Neural crest cell (in vitro differentiated cells): ENCODE data around the gene RNH1. TPM values are rescaled to one million over a fixed set of nuclear protein-coding genes. Genes with fewer than 3 reads are reported as not detected.

Experiments
- DNase-seq: peaks from one replicate; pipeline ENCODE4 v3.0.0; 2021; ENCODE audit warnings: low read depth, mixed read lengths, low spot score
- H3K27ac Mint-ChIP-seq: one replicate; pipeline ENCODE4 v1.8.0; 2021; ENCODE audit warnings: mild to moderate bottlenecking, mixed read lengths; ENCODE audit not compliant: unreplicated experiment
- H3K27me3 Mint-ChIP-seq: 2 replicates; pipeline ENCODE4 v1.8.0; 2021; ENCODE audit warnings: low read depth, mild to moderate bottlenecking, mixed read lengths
- H3K36me3 Mint-ChIP-seq: 2 replicates; pipeline ENCODE4 v1.8.0; 2021; ENCODE audit warnings: low read depth, mild to moderate bottlenecking, mixed read lengths
- H3K4me1 Mint-ChIP-seq: 2 replicates; pipeline ENCODE4 v1.8.0; 2021; ENCODE audit warnings: mixed read lengths
- H3K4me3 Mint-ChIP-seq: one replicate; pipeline ENCODE4 v1.8.0; 2021; ENCODE audit warnings: mild to moderate bottlenecking, mixed read lengths
- H3K9me3 Mint-ChIP-seq: 2 replicates; pipeline ENCODE4 v1.8.0; 2021; ENCODE audit warnings: mixed read lengths
- CTCF ChIP-seq: fragments of 200-600 bp; sonication (generic); conservative IDR thresholded peaks from 2 replicates; pipeline ENCODE4 v1.5.0; 2021; ENCODE audit warnings: antibody characterized with exemption, mild to moderate bottlenecking
- total RNA-seq: library from RNA; stranded (reverse); gene quantifications from 2 replicates; pipeline ENCODE4 v1.2.1, GENCODE V29; 2021

Gene RNH1
- total RNA-seq, 1 donor from 2014 or later: 71.1 TPM

DNA sequence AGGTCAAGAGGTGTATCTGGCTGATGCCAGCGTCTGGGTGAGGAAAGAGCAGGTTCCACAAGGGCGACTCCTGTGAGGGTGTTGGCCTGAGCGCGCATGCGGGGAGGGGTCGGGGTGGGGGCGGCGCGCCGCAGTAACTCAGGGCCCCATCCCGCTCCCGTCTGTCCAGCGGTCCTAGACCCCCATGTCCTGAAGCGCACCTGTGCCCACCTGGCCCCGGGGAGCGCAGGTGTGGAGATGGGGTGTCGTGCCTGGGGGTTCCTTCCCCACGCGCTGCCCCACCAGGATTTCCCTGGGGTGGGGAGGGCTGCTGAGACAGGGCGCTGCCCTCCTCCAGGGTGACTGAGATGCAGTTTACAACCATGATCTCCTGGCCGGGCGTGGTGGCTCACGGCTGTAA, 20.9 kb downstream of the RNH1 start:
- H3K4me3 Mint-ChIP-seq: no peak overlapping the region
- H3K4me1 Mint-ChIP-seq: no peaks in the 10 kb centered on the region
- no peak for TF ChIP-seq CTCF
- DNase-seq: no peak
- H3K27me3 Mint-ChIP-seq: no peaks in the 10 kb centered on the region
- no peak overlapping the region for H3K27ac Mint-ChIP-seq
- peaks cover 3% of the 10 kb centered on the region for H3K9me3 Mint-ChIP-seq
- H3K36me3 Mint-ChIP-seq: peaks cover 20% of the 10 kb centered on the region

GRCh38 chr11:484616-485015, 22.4 kb downstream of the RNH1 start:
- Mint-ChIP-seq H3K27me3 (no peaks in the 10 kb centered on the region), H3K4me3 (no peak overlapping the region), H3K36me3 (peaks cover 22% of the 10 kb centered on the region), H3K4me1 (no peaks in the 10 kb centered on the region), H3K27ac (no peak overlapping the region), H3K9me3 (peaks cover 3% of the 10 kb centered on the region)
- TF ChIP-seq CTCF: no peak
- no peak for DNase-seq

- Mint-ChIP-seq H3K4me1 (no peaks in the 10 kb centered on the region), H3K4me3 (no peak overlapping the region), H3K27ac (no peak overlapping the region), H3K9me3 (peaks cover 3% of the 10 kb centered on the region), H3K27me3 (no peaks in the 10 kb centered on the region), H3K36me3 (peaks cover 22% of the 10 kb centered on the region)
- no peak for TF ChIP-seq CTCF
- DNase-seq: no peak
Measured at GRCh38 chr11:479311-479710, 27.7 kb downstream of the RNH1 start.

DNA sequence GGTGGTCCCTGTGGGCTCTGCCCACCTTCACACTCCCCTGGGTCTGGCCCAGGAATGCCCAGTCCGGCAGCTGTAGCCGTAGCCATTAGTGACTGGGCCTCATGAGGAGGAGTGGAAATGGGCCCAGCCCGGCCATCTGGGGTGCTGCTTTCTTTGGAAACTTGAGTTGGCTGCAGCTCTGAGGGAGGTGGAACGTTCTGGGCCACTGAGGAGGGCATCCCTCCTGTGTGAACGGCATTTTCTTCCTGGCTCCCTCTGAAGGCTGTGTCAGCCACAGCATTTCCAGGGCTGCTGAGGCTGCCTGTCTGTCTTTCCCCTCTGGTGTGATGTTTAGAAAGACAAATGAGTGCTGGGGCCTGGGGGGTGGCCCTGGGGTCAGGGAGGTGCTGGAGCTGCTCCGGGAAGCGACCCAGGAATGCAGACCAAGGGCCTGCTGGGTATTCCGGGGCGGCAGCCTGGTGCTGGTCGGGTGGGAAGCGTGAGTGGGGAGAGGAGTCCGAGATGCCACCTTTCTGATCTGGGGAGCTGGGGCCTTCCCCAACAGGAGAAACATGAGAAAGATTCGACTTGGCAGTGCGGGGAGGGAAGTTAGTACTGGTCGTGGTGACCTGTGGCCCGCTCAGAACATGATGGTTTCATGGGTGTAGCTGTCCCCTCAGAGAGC, 29.9 kb downstream of the RNH1 start:
- no peak for DNase-seq
- Mint-ChIP-seq H3K4me1 (no peaks in the 10 kb centered on the region), H3K9me3 (no peaks in the 10 kb centered on the region), H3K27ac (peak overlapping the region; percentile 57), H3K27me3 (no peaks in the 10 kb centered on the region), H3K36me3 (peaks cover 7% of the 10 kb centered on the region), H3K4me3 (no peak overlapping the region)
- no peak for TF ChIP-seq CTCF

GRCh38 chr11:476416-476815, 30.6 kb downstream of the RNH1 start:
- H3K27ac Mint-ChIP-seq: no peak overlapping the region
- H3K36me3 Mint-ChIP-seq: peaks cover 5% of the 10 kb centered on the region
- H3K9me3 Mint-ChIP-seq: no peaks in the 10 kb centered on the region
- no peak for DNase-seq
- no peaks in the 10 kb centered on the region for H3K4me1 Mint-ChIP-seq
- no peak overlapping the region for H3K4me3 Mint-ChIP-seq
- no peaks in the 10 kb centered on the region for H3K27me3 Mint-ChIP-seq
- no peak for TF ChIP-seq CTCF

GRCh38 chr11:475941-476340, 31.1 kb downstream of the RNH1 start:
- H3K9me3 Mint-ChIP-seq: no peaks in the 10 kb centered on the region
- H3K36me3 Mint-ChIP-seq: peaks cover under 1% of the 10 kb centered on the region
- H3K4me3 Mint-ChIP-seq: no peak overlapping the region
- no peak for TF ChIP-seq CTCF
- H3K27ac Mint-ChIP-seq: no peak overlapping the region
- H3K27me3 Mint-ChIP-seq: no peaks in the 10 kb centered on the region
- no peaks in the 10 kb centered on the region for H3K4me1 Mint-ChIP-seq
- DNase-seq: no peak
